Activated CD8-positive, alpha-beta T cell treated with anti-CD3 and anti-CD28 coated beads for 36 hours (primary cell): Measurements from ENCODE around the gene PCSK5. TPM values are rescaled to one million over a fixed set of nuclear protein-coding genes. Genes with fewer than 3 reads are reported as not detected.

Experiments
- ATAC-seq: fragments of 200-7000 bp; cut with Tn5 transposase; one replicate; pipeline ENCODE4 v1.10.0; 2021; ENCODE audit warnings: mild to moderate bottlenecking, moderate library complexity
- CTCF ChIA-PET: fragments of 350-600 bp; sonication (Branson Sonifier 250); formaldehyde crosslinking; loops from one replicate; lab custom pipeline; 2021; ENCODE audit warnings: antibody characterized with exemption; lab: Charles Lee
- POLR2A ChIA-PET: fragments of 350-600 bp; sonication (Branson Sonifier 250); formaldehyde crosslinking; loops from one replicate; lab custom pipeline; 2021; ENCODE audit warnings: antibody characterized with exemption; lab: Charles Lee
- DNase-seq: peaks from one replicate; pipeline ENCODE4 v3.0.0-alpha.2; 2020
- H3K27ac Mint-ChIP-seq: one replicate; pipeline ENCODE4 v1.8.0; 2021; ENCODE audit warnings: mild to moderate bottlenecking, mixed read lengths
- H3K27me3 Mint-ChIP-seq: one replicate; pipeline ENCODE4 v1.8.0; 2021; ENCODE audit warnings: mixed read lengths
- H3K36me3 Mint-ChIP-seq: one replicate; pipeline ENCODE4 v1.8.0; 2021; ENCODE audit warnings: low read depth, mixed read lengths
- H3K4me1 Mint-ChIP-seq: one replicate; pipeline ENCODE4 v1.8.0; 2021; ENCODE audit warnings: low read depth, mixed read lengths
- H3K4me3 Mint-ChIP-seq: one replicate; pipeline ENCODE4 v1.8.0; 2021; ENCODE audit warnings: mild to moderate bottlenecking, moderate library complexity, mixed read lengths
- H3K9me3 Mint-ChIP-seq: one replicate; pipeline ENCODE4 v1.8.0; 2021; ENCODE audit warnings: mixed read lengths
- intact Hi-C: fragments of 100-400 bp; cut with micrococcal nuclease; formaldehyde crosslinking; loops from one replicate; pipeline ENCODE4 v1.10.0; 2022
- total RNA-seq, 2 experiments: library from RNA; stranded (reverse); gene quantifications; one replicate each; pipeline ENCODE4 v1.2.3, GENCODE V29; 2021
- TF ChIP-seq, protein P1 (sequence below): fragments of 200-600 bp; IDR thresholded peaks from one replicate; pipeline ENCODE4 v1.8.0; 2022; ENCODE audit warnings: antibody characterized with exemption, mild to moderate bottlenecking

PCSK5 gene
- total RNA-seq, 2 experiments from 2014 or later: 4.7 to 5.2 TPM

GRCh38 chr9:76159293-76159926 is 268.9 kb downstream of the PCSK5 start:
- TF ChIP-seq, protein P1, sequence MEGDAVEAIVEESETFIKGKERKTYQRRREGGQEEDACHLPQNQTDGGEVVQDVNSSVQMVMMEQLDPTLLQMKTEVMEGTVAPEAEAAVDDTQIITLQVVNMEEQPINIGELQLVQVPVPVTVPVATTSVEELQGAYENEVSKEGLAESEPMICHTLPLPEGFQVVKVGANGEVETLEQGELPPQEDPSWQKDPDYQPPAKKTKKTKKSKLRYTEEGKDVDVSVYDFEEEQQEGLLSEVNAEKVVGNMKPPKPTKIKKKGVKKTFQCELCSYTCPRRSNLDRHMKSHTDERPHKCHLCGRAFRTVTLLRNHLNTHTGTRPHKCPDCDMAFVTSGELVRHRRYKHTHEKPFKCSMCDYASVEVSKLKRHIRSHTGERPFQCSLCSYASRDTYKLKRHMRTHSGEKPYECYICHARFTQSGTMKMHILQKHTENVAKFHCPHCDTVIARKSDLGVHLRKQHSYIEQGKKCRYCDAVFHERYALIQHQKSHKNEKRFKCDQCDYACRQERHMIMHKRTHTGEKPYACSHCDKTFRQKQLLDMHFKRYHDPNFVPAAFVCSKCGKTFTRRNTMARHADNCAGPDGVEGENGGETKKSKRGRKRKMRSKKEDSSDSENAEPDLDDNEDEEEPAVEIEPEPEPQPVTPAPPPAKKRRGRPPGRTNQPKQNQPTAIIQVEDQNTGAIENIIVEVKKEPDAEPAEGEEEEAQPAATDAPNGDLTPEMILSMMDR: no peak
- DNase-seq (no peak), ATAC-seq (no peak)
- no peaks in the 10 kb centered on the region for H3K27me3 Mint-ChIP-seq
- no peaks in the 10 kb centered on the region for H3K4me1 Mint-ChIP-seq
- intact Hi-C loops: no loop called here
- H3K27ac Mint-ChIP-seq: no peak overlapping the region
- H3K36me3 Mint-ChIP-seq: peaks cover 6% of the 10 kb centered on the region
- no peak overlapping the region for H3K4me3 Mint-ChIP-seq
- H3K9me3 Mint-ChIP-seq: no peaks in the 10 kb centered on the region
- POLR2A ChIA-PET: no interaction called here
- CTCF ChIA-PET: interaction anchor here (1.0 kb wide), 1 partner anchor 10 kb away, joined by 3 read pairs; no protein-coding TSS in a partner anchor

DNA sequence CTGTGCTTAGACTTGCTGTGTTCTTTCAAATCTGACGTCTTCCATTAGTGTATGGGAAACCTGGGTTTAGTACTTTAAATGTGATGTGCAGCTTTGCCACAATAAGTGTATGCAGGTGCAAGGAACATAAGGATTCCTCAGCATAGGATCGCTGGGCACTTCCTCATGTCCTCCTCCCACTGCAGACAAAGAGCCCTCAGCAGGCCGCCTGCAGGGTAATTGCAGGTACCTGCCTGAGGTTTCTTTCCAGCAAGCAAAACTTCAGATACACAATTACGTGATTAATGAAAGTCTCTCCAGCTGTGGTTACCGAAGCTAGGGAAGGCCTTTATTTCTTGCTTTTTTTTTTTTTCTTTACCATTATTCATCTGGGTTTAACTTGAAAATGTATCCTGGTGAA is 270.6 kb downstream of the PCSK5 start:
- DNase-seq (no peak), ATAC-seq (no peak)
- Mint-ChIP-seq H3K4me1 (no peaks in the 10 kb centered on the region), H3K36me3 (peaks cover 6% of the 10 kb centered on the region), H3K4me3 (no peak overlapping the region), H3K27me3 (no peaks in the 10 kb centered on the region), H3K27ac (no peak overlapping the region), H3K9me3 (no peaks in the 10 kb centered on the region)
- TF ChIP-seq, protein P1: no peak
- ChIA-PET POLR2A (no interaction called here), CTCF (no interaction called here)
- intact Hi-C loops: loop anchor here (10.0 kb wide), 1 partner anchor 56 kb away; no protein-coding TSS in a partner anchor

GRCh38 chr9:76161541-76161940 is 271.1 kb downstream of the PCSK5 start:
- DNase-seq (no peak), ATAC-seq (no peak)

GRCh38 chr9:76162086-76162730 is 271.7 kb downstream of the PCSK5 start:
- H3K27ac Mint-ChIP-seq: no peak overlapping the region
- intact Hi-C loops: loop anchor here (10.0 kb wide), 1 partner anchor 57 kb away; no protein-coding TSS in a partner anchor
- H3K27me3 Mint-ChIP-seq: no peaks in the 10 kb centered on the region
- ChIA-PET POLR2A (no interaction called here), CTCF (no interaction called here)
- TF ChIP-seq, protein P1: no peak
- no peaks in the 10 kb centered on the region for H3K9me3 Mint-ChIP-seq
- H3K36me3 Mint-ChIP-seq: peaks cover 9% of the 10 kb centered on the region
- ATAC-seq (no peak), DNase-seq (no peak)
- no peak overlapping the region for H3K4me3 Mint-ChIP-seq
- H3K4me1 Mint-ChIP-seq: peaks cover 5% of the 10 kb centered on the region

More at GRCh38 chr9:76161541-76161940, 271.1 kb downstream of the PCSK5 start:
- Mint-ChIP-seq H3K4me3 (no peak overlapping the region), H3K27me3 (no peaks in the 10 kb centered on the region), H3K9me3 (no peaks in the 10 kb centered on the region), H3K27ac (no peak overlapping the region), H3K4me1 (peaks cover 3% of the 10 kb centered on the region), H3K36me3 (peaks cover 9% of the 10 kb centered on the region)
- intact Hi-C loops: loop anchor here (10.0 kb wide), 1 partner anchor 57 kb away; no protein-coding TSS in a partner anchor
- ChIA-PET POLR2A (no interaction called here), CTCF (no interaction called here)
- TF ChIP-seq, protein P1: no peak
